ENCODE measurements around the gene RAB11FIP4. TPM values are rescaled to one million over a fixed set of nuclear protein-coding genes. Genes with fewer than 3 reads are reported as not detected.
A peak's percentile ranks its signal among the peaks of the same experiment; 100 is the strongest.

Gene RAB11FIP4
- total RNA-seq, 1 donor from 2014 or later = 103 TPM

DNA sequence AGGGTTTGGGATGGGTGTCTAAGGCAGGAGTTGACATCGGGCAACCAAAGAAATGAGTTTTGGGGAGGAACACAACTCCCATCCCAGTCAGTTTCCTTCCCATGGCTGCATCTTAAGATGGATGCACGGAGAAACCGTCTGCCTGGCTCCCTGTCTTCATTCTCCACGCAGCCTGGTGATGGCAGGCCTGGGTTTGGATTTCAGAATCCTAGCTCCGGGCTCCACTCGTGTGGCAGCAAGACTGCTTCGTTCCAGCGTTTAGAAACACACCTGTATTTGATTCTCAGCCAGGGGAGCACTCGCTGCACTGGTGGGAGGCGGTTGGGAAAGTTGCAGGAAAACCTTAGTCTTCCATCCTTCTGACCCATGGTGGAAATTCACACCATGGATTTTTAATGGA is 141.1 kb downstream of the RAB11FIP4 start:
- Mint-ChIP-seq H3K36me3 (ENCODE audit: unreplicated experiment) (no peaks in the 10 kb centered on the region), H3K9me3 (ENCODE audit: unreplicated experiment) (peaks cover 3% of the 10 kb centered on the region), H3K27me3 (ENCODE audit: unreplicated experiment) (peaks cover 4% of the 10 kb centered on the region), H3K27ac (ENCODE audit: unreplicated experiment) (no peak overlapping the region), H3K4me3 (ENCODE audit: unreplicated experiment) (no peak overlapping the region), H3K4me1 (ENCODE audit: low read depth, unreplicated experiment) (peaks cover 14% of the 10 kb centered on the region)
- TF ChIP-seq, protein P1, sequence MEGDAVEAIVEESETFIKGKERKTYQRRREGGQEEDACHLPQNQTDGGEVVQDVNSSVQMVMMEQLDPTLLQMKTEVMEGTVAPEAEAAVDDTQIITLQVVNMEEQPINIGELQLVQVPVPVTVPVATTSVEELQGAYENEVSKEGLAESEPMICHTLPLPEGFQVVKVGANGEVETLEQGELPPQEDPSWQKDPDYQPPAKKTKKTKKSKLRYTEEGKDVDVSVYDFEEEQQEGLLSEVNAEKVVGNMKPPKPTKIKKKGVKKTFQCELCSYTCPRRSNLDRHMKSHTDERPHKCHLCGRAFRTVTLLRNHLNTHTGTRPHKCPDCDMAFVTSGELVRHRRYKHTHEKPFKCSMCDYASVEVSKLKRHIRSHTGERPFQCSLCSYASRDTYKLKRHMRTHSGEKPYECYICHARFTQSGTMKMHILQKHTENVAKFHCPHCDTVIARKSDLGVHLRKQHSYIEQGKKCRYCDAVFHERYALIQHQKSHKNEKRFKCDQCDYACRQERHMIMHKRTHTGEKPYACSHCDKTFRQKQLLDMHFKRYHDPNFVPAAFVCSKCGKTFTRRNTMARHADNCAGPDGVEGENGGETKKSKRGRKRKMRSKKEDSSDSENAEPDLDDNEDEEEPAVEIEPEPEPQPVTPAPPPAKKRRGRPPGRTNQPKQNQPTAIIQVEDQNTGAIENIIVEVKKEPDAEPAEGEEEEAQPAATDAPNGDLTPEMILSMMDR (IDR thresholded peaks at IDR 0.05; ENCODE audit: partially characterized antibody, unreplicated experiment) = no peak
- DNase-seq = no peak

DNA sequence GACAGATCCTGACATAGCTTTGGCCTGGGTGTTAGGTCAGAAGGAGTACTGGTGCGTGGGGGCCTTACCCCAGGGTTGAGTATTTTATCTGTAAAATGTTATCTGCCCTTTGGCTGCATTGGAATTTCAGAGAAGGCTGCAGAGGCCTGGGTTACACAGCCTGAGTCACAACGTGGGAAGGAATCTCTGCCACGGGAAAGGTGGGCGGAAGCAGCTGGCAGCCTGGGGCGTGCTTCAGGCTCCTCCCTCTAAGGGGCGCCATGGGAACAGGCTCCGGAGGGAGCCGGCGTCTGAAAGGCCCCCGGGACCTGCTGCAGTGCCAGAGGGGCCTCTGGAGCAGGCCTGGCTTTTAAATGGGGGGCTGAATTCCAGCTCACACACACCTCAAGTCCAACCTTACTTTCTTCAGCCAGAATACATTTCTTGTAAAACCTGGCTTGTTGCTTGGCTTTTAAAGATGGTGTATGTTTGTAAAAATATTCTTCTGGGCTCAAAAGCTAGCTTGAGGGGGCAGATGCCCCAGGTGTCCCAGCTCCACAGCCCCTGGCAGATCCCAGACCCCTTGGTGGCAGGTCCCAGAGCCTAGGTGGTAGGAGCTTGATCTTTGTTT is 142.2 kb downstream of the RAB11FIP4 start:
- no peaks in the 10 kb centered on the region for H3K36me3 Mint-ChIP-seq (ENCODE audit: unreplicated experiment)
- no peak overlapping the region for H3K4me3 Mint-ChIP-seq (ENCODE audit: unreplicated experiment)
- peaks cover 16% of the 10 kb centered on the region for H3K4me1 Mint-ChIP-seq (ENCODE audit: low read depth, unreplicated experiment)
- H3K27ac Mint-ChIP-seq (ENCODE audit: unreplicated experiment) = no peak overlapping the region
- TF ChIP-seq, protein P1 (IDR thresholded peaks at IDR 0.05; ENCODE audit: partially characterized antibody, unreplicated experiment) = no peak
- peaks cover 4% of the 10 kb centered on the region for H3K9me3 Mint-ChIP-seq (ENCODE audit: unreplicated experiment)
- peaks cover 7% of the 10 kb centered on the region for H3K27me3 Mint-ChIP-seq (ENCODE audit: unreplicated experiment)
- peak; percentile 40 for DNase-seq

DNA sequence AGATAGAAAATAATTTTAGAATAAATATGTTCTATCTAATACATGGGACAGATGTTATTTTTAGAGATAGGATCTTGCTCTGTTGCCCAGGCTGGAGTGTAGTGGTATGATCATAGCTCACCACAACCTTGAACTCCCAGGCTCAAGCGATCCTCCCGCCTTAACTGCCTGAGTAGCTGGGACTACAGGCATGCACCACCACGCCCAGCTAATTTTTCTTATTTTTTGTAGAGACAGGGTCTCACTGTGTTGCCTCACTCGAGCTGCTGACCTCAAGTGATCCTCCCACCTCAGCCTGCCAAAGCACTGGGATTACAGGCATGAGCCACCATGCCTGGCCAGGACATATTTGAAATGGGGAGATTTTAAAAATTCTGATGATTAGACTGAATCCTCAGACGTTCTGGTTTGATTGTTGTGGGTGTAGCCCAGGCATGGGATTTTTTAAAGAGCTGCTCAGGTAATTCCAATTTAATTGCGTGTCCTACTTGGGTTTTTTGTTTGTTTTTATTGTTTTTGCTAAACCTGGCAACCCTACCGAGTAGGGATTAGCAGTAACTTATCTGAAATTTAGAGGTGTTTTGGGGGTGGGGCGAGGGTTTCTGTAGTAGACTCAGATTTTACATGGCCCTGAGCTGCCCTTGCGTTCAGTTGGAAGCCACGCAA is 142.9 kb downstream of the RAB11FIP4 start:
- peaks cover 4% of the 10 kb centered on the region for H3K9me3 Mint-ChIP-seq (ENCODE audit: unreplicated experiment)
- DNase-seq = no peak
- no peaks in the 10 kb centered on the region for H3K36me3 Mint-ChIP-seq (ENCODE audit: unreplicated experiment)
- TF ChIP-seq, protein P1 (IDR thresholded peaks at IDR 0.05; ENCODE audit: partially characterized antibody, unreplicated experiment) = no peak
- H3K4me3 Mint-ChIP-seq (ENCODE audit: unreplicated experiment) = no peak overlapping the region
- H3K27ac Mint-ChIP-seq (ENCODE audit: unreplicated experiment) = no peak overlapping the region
- H3K4me1 Mint-ChIP-seq (ENCODE audit: low read depth, unreplicated experiment) = peaks cover 16% of the 10 kb centered on the region
- peaks cover 11% of the 10 kb centered on the region for H3K27me3 Mint-ChIP-seq (ENCODE audit: unreplicated experiment)

DNA sequence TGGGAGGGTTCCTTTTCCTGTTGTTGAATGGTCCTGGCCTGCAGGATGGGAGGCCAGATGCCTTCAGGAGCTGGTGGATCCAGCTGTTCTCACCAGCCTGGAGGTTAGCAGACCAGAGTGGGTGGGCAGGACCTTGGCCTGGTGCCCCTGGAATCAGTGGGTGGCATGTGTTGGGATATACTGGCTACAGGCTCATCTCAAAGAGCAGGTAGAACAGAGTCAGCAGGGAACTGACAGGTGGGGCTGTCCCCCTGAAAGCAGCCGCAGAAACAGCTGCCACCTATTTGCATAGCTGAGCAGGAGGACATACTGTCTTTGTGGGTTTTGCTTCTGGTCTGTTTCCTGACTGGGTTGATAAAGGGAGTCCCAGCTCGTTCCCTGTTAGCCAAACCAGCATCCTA is 144.1 kb downstream of the RAB11FIP4 start:
- H3K9me3 Mint-ChIP-seq (ENCODE audit: unreplicated experiment) = peaks cover 8% of the 10 kb centered on the region
- H3K4me1 Mint-ChIP-seq (ENCODE audit: low read depth, unreplicated experiment) = peaks cover 16% of the 10 kb centered on the region
- peaks cover 7% of the 10 kb centered on the region for H3K36me3 Mint-ChIP-seq (ENCODE audit: unreplicated experiment)
- H3K27me3 Mint-ChIP-seq (ENCODE audit: unreplicated experiment) = peaks cover 18% of the 10 kb centered on the region
- no peak overlapping the region for H3K27ac Mint-ChIP-seq (ENCODE audit: unreplicated experiment)
- no peak for DNase-seq
- TF ChIP-seq, protein P1 (IDR thresholded peaks at IDR 0.05; ENCODE audit: partially characterized antibody, unreplicated experiment) = no peak
- no peak overlapping the region for H3K4me3 Mint-ChIP-seq (ENCODE audit: unreplicated experiment)

DNA sequence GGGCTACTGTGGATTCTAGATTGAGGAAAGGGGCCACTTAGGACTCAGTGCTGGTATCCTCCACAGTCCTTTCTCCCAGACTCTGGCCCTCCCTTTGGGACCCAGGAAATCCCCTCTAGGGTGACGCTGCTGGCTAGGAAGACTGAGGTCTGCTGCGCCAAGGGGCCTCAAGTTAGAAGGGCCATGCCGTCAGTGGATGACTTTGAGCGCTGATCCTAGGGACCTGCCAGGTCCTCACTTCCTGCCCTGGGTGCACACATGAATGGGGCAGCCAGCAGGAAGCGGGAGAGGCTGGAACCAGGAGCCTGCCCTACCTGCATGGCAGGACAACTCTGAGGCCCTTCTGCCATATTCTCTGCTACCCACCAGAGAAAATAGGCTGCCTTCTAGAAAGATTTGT is 145.0 kb downstream of the RAB11FIP4 start:
- Mint-ChIP-seq H3K4me1 (ENCODE audit: low read depth, unreplicated experiment) (peaks cover 16% of the 10 kb centered on the region), H3K27me3 (ENCODE audit: unreplicated experiment) (peaks cover 18% of the 10 kb centered on the region), H3K9me3 (ENCODE audit: unreplicated experiment) (peaks cover 8% of the 10 kb centered on the region), H3K27ac (ENCODE audit: unreplicated experiment) (no peak overlapping the region), H3K36me3 (ENCODE audit: unreplicated experiment) (peaks cover 7% of the 10 kb centered on the region), H3K4me3 (ENCODE audit: unreplicated experiment) (no peak overlapping the region)
- TF ChIP-seq, protein P1 (IDR thresholded peaks at IDR 0.05; ENCODE audit: partially characterized antibody, unreplicated experiment) = no peak
- DNase-seq = no peak

Data from glutamatergic neuron (in vitro differentiated cells).